Measurements from ENCODE around the gene PARD3B.

GRCh38 chr2:205148755-205149154, 603.5 kb downstream of the PARD3B start:
- TF ChIP-seq POLR2A (IDR thresholded peaks at IDR 0.05) (no peak), POLR2AphosphoS5 (IDR thresholded peaks at IDR 0.05) (no peak), CTCF (IDR thresholded peaks at IDR 0.05) (no peak), EP300 (IDR thresholded peaks at IDR 0.05) (no peak)

All from sigmoid colon (tissue), 4 donors.